Measurements from ENCODE around the gene CFAP20DC.

CFAP20DC gene

DNA sequence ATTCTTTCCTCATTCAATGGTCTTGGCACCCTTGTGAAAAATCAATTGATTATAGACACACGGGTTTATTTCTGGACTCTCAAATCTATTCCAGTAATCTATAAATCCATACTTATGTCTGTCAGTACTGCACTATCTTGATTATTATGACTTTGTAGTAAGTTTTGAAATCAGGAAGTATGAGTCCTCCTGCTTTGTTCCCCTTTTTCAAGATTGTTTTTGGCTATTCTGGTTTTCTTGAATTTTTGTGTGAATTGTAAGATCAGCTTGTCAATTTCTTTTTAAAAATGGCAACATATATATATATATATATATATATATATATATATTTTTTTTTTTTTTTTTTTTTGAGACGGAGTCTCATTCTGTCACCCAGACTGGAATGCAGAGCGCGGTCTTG is 32.3 kb upstream of the CFAP20DC start:
- no peak overlapping the region for H3K4me3 ChIP-seq (ENCODE audit: low read depth, low read length)
- TF ChIP-seq, protein P1, sequence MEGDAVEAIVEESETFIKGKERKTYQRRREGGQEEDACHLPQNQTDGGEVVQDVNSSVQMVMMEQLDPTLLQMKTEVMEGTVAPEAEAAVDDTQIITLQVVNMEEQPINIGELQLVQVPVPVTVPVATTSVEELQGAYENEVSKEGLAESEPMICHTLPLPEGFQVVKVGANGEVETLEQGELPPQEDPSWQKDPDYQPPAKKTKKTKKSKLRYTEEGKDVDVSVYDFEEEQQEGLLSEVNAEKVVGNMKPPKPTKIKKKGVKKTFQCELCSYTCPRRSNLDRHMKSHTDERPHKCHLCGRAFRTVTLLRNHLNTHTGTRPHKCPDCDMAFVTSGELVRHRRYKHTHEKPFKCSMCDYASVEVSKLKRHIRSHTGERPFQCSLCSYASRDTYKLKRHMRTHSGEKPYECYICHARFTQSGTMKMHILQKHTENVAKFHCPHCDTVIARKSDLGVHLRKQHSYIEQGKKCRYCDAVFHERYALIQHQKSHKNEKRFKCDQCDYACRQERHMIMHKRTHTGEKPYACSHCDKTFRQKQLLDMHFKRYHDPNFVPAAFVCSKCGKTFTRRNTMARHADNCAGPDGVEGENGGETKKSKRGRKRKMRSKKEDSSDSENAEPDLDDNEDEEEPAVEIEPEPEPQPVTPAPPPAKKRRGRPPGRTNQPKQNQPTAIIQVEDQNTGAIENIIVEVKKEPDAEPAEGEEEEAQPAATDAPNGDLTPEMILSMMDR (IDR thresholded peaks at IDR 0.05; ENCODE audit: borderline replicate concordance, insufficient read depth, low read depth, low read length): no peak

DNA sequence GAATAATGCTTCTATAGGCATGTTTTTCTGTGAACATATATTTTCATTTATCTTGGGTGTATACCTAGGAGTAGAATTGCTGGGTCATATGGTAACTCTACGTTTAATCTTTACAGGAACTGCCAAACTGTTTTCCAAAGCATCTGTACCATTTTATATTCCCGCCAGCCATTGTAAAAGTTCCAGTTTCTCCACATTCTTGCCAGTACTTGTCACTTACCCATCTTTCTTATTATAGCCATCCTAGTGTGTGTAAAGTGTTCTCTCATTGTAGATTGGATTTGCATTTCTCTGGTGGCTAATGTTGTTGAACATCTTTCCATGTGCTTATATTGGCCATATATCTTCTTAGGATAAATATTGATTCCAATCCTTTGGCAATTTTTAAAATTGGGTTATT is 31.2 kb upstream of the CFAP20DC start:
- TF ChIP-seq, protein P1 (IDR thresholded peaks at IDR 0.05; ENCODE audit: borderline replicate concordance, insufficient read depth, low read depth, low read length): no peak
- H3K4me3 ChIP-seq (ENCODE audit: low read depth, low read length): no peak overlapping the region

DNA sequence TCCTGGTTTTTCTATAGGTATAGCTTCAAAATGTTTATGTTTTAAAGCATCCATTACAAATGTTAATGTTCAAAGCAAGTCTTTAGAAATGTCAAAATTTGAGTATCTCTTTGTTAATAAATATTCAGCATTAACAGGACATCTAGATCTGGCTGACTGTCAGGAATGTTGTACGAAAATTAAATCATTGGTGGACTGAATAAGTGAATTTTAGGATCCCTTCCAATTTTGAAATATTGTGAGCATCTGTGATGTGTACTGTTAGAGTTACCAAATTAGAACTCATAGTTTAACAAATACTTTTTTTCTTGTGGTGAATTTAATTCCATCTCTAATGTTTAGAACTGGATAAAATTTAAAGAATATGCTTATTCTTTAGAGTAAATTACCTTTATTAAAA is 30.1 kb upstream of the CFAP20DC start:
- TF ChIP-seq, protein P1 (IDR thresholded peaks at IDR 0.05; ENCODE audit: borderline replicate concordance, insufficient read depth, low read depth, low read length): no peak
- H3K4me3 ChIP-seq (ENCODE audit: low read depth, low read length): no peak overlapping the region

DNA sequence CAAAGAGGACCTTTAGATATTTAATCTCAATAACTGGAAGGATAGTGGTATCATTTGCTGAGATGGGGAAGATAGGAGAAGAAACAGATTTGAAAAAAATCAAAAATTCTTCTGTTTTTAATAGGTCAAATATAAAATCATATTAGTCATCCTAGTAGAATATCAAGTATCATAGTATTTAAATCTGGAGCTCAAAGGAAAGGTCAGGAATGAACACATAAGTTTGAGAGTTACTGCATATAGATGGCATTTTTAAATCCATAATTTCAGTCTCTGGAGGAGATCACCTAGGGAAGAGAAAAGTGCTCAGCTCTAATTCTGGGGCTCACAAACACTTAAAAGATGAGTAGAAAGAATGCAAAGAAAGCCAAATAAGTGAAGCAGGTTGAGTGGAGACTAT is 24.9 kb upstream of the CFAP20DC start:
- TF ChIP-seq, protein P1 (IDR thresholded peaks at IDR 0.05; ENCODE audit: borderline replicate concordance, insufficient read depth, low read depth, low read length): no peak
- no peak overlapping the region for H3K4me3 ChIP-seq (ENCODE audit: low read depth, low read length)

DNA sequence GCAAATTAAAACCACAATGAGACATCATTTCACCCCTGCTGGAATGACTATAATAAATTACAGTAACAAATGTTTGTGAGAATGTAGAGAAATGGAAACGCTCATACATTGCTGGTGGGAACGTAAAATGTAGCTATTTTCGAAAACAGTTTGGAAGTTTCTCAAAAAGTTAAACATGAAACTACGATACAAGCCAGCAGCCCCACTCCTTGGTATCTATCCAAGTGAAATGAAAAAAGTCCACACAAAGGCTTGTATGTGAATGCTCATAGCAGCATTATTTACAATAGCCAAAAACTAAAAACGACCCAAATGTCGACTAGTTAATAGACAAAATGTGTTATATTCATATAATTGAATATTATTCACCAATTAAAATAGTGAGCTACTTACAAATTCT is 22.9 kb upstream of the CFAP20DC start:
- H3K4me3 ChIP-seq (ENCODE audit: low read depth, low read length): no peak overlapping the region
- TF ChIP-seq, protein P1 (IDR thresholded peaks at IDR 0.05; ENCODE audit: borderline replicate concordance, insufficient read depth, low read depth, low read length): no peak

DNA sequence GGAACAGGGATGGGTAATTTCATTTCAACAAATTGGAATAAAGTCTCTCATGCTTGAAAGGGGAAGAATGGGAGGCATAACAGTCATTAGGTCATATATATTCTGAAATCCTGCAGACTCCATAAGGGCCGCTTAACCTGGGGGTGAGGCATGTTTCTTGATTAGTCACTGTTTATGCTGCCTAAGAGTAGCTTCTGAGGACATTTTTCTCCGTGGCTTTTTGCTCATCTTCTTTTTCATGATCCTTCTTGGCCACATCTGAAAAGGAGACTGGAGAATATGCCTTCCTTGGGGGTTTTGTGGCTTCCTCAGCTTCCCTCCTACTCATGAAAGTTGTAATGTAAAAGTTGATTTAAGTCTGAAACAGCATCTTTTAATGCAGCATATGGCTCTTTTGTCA is 20.0 kb upstream of the CFAP20DC start:
- TF ChIP-seq, protein P1 (IDR thresholded peaks at IDR 0.05; ENCODE audit: borderline replicate concordance, insufficient read depth, low read depth, low read length): no peak

DNA sequence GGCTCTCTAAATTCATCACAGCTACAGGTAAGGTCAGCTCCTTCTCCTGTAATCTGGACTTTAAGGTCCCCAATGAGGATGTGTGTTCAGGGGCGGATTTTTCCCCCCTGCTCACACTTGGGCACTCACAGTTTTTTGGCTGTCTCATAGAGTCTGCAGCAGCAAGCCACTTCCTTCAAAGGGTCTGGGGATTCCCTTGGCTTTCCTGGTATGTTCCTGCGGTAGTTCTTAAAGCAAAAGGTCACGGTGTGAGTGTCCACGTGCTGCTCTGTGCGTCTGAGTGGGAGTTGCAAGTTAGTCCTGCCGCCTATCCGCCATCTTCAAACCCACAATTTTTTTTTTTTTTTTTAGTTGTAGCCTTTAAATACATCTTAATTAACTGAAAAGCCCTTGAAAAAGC is 15.4 kb upstream of the CFAP20DC start:
- H3K4me3 ChIP-seq (ENCODE audit: low read depth, low read length): no peak overlapping the region
- TF ChIP-seq, protein P1 (IDR thresholded peaks at IDR 0.05; ENCODE audit: borderline replicate concordance, insufficient read depth, low read depth, low read length): no peak

More for the DNA sequence above, 20.0 kb upstream of the CFAP20DC start:
- no peak overlapping the region for H3K4me3 ChIP-seq (ENCODE audit: low read depth, low read length)
